HG02642 (cell line): Measurements from ENCODE around the gene CLINT1.
A peak's percentile ranks its signal among the peaks of the same experiment; 100 is the strongest.
"Not testable (repeated sequence)": the region's sequence is repeated elsewhere in the genome, so short reads cannot be mapped to it uniquely, and the experiment has no call there.

Experiments
- ATAC-seq: cut with Tn5 transposase; IDR thresholded peaks from one replicate; pipeline ENCODE4 v1.9.1; 2021; ENCODE audit warnings: mild to moderate bottlenecking; ENCODE audit not compliant: unreplicated experiment, poor library complexity

Gene CLINT1

DNA sequence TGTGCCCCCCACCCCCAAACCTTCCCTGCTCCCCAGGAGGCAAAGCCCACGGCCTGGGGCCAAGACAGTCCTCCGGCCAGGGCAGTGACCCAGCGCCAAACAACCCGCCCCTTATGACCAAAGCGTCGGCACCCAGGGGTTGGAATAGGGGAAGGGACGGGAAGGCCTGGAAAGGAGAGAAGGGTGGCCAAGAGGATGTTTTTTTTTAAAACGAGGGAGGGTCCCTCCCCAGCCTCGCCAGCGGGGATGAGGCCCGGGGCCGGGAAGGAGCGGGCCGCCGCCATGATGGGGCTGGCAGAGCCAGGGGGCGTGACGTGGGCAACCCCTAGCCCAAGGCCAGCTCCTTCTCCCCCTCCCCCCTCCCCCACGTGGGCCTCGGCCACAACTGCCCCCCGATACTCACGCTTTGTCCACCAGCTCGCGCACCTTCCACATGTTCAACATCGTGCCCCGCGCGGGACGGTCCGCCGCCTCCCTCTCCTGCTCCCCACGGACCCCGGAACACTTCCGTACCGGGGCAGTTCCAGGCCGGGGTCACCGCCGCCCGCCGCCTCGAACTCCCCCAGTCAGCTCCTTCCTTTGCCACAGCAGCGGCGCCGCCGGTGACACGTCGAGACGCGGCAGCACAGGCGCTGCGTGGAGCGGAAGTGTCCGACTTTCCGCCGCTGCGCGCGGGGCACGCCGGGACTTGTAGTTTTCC is at the start of gene CLINT1:
CLINT1 (minus strand) TSS at position 619 of the 700 bp plus-strand sequence; CDS start at position 444, 175 bp downstream.
- peak; percentile 63 for ATAC-seq

DNA sequence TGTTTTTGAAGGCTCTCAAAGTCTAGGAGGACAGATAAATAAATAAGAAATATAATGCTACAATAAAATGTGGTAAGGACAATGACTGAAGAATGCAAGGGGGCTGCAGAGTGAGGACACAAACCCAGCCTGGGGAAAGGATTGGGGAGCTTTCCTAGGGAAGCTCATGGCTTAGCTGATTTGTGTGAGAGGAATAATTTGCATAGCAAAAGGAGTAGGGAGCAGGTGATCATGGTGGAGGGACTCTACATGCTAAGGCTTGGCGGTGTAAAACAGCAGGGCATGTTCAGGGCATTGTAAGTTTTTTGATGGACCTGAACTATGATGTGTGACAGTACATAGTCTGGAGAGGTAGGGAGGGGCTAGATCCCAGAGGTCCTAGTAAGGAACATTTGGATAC is 49.5 kb upstream of the CLINT1 start:
- no peak for ATAC-seq

DNA sequence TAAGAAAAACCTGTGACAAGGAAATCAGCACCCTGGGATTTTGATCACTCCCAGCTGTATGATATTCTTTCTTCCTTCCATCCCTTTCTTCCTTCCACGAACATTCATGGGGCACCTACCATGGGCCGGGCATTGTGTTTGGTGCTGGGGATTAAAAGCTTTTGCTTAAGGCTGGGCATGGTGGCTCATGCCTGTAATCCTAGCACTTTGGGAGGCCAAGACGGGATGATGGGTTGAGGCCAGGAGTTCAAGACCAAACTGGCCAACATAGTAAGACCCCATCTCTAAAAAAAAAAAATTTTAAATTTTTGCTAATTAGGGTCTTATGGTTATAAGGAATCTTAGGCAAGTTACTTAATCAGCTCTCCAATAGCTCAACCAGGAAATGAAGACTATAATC is 48.5 kb upstream of the CLINT1 start:
- no peak for ATAC-seq

DNA sequence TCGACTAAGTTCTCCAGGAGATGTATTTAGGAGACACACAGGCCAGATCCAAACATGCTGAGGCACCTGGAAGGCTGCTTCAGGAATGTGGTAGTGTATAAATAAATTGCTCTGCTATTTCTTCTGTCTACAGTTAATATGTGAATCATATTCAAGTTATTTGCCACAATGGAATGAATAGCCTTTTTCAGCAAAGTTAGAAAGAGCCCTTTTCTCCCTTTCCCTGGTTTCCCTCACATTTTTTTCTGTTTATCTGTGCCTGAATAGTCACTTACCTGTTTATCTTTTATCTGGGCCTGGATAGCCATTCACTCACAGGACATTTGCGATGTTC is 44.1 kb upstream of the CLINT1 start:
- no peak for ATAC-seq

DNA sequence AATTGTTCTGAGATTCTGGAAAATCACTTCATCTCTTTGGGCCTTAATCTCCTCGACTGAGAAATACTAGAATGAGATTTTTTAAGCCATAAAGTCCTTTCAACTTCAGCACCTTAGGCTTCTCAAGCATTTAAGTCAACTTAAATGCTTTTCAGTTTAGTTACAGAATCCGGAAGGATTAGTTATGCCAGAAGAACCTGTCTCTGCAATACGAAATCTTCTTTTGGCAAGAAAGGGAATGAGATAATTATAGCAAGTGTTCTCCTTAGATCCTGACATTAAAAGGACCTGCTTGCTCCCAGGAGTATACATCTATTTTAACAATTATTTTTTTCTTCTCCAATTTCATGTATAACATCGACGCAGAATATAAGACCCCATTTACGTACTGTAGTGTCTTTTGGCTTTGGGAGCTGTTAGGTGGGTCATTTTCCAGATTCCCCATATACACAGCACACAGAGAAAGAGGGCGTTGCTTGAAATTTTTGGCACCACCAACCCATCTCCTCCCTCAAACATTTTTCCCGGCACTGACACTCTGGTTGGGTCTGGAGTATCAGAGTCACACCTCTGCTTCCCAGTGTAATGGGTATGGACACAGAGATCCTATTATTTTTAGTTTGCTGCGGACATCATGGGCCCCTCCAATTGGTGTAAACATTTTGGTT is 43.6 kb upstream of the CLINT1 start:
- ATAC-seq: no peak

DNA sequence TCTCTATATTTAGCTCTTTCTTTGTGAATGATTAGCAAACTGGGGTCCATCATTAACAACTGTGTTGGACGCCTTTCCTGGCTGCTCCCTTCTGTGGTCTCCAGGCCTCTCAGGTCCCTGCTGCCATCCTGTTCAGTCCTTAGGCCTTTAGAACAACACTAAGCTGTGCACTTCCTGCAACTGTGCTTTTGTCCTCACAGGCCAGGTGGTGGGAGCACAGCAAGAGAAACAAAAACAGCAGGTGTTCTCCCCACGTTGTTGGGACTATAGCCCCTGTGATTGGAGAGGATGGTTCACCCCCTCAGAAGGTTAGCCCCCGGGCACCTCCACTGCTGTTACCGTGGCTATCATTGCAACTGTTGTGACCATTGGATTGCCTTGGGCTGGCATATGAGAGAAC is 41.7 kb upstream of the CLINT1 start:
- ATAC-seq: no peak

DNA sequence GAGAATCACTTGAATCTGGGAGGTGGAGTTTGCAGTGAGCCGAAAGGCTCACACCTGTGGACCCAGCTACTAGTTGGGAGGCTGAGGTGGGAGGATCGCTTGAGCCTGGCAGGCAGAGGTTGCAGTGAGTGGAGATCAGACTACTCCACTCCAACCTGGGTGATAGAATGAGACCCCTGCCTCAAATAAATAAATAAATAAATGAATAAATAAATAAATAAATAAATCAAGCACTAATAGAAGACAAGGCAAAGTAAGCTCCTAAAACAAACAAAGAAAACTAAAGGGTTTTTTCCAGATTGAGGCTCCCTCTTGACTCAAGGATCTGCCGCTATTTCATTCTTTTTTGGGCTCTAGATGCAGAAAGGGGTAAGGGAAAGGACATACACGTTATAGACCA is 34.7 kb upstream of the CLINT1 start:
- no peak for ATAC-seq

DNA sequence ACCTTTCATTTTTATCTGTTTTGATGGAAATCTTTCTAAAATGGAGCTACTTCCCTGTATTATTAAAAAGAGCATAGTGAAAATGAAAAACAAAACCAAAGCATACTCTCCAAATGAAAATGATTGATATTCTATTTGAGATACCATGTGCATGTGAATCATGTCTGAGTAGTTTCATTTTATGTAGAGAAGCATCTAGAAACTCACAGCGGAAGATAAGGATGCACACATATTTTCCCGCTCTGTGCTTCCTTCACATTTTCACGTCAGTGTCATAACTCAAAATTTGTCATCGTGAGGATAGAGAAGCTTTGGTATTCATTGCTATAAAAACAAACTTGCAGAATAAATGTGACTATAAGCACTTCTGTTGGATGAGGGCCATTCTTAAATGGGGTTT is 34.0 kb upstream of the CLINT1 start:
- no peak for ATAC-seq

DNA sequence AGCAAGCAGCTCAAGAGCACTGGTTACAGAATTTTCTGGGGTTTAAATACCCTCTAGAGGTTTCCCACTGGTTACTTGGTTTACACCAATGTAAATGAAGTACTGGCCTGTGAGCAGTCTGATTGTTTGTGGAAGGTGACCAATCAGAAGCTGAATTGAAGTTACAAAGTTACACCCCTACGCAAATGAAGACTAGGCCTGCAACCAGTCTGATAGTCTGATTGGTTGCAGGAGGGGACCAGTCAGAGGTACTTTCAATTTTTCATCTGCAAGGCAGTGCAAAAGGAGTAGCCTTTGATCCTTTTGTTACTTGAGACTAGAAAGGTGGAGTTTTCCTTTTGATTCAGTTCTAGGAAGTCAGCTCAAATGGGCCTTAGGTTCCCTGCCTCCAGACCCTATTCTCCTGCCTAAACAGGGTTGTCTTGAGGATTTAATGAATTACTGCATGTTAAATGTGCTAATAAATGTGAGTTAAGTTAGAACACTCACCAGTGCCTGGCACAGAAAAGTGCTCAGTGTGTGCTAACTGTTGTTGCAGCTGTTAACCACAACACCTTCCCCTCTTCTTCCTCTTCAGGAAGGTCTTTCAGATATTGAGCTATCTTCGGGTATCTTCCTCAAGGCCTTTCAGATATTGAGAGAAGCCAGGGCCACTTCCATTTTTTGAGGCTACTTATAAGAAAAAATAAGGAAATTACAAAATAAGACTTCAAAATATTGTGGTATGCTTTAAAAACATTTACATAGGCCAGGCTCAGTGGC is 32.1 kb upstream of the CLINT1 start:
- no peak for ATAC-seq

DNA sequence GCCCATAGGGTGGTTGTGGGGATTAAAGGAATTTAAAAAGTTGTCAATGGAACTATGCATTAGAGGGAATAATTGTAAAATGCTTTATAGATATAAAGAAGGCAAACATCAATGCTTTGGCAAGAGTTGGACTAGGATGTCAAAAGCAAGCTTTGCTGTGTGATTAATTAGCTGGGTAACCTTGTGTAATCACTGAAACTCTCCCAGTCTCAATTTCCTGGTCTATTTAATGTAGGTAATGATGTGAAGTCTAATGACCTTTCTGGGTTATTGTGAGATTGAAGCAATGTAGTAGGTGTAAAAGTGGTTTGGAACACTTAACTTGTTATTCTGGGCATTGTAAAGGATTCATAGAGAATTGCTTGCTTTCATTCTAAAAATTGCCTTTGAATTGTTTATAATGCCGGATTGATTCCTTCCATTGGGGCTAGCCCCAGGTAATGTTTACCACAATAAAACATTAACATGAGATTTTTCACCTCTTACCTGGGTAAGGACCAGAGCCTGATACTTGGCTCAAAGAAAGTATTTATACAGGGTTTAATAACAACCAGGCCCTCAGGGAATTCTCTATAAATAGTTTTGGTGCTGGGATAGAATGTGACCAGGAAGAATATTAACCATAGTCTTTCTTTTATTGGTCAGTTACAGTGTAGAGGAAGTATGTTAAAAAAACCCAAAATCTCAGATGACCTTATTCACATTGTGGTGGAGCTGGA is 30.0 kb upstream of the CLINT1 start:
- ATAC-seq: no peak

DNA sequence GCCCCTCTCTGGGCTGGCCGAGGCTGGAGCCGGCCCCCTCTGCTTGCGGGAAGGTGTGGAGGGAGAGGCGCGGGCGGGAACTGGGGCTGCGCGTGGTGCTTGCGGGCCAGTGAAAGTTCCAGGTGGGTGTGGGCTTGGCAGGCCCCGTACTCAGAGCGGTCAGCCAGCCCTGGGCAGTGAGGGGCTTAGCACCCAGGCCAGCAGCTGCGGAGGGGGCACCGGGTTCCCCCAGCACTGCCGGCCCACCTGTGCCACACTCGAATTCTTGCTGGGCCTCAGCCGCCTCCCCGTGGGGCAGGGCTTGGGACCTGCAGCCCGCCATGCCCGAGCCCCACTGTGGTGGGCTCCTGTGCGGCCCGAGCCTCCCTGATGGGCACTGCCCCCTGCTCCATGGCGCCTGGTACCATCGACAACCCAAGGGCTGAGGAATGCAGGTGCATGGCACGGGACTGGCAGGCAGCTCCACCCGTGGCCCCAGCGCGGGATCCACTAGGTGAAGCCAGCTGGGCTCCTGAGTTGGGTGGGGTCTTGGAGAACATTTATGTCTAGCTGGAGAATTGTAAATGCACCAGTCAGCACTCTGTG is 27.9 kb upstream of the CLINT1 start:
- no peak for ATAC-seq

DNA sequence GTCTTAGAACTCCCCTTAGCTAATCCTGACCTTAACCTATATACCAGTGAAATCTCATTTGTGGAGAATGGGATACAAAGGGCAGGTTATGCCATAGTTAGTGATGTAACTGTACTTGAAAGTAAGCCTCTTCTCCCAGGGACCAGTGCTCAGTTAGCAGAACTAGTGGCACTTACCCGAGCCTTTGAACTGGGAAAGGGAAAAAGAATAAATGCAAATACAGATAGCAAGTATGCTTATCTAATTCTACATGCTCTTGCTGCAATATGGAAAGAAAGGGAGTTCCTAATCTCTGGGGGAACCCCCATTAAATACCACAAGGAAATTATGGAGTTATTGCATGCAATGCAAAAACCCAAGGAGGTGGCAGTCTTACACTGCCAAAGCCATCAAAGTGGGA is 26.1 kb upstream of the CLINT1 start:
- ATAC-seq: not testable (repeated sequence)

DNA sequence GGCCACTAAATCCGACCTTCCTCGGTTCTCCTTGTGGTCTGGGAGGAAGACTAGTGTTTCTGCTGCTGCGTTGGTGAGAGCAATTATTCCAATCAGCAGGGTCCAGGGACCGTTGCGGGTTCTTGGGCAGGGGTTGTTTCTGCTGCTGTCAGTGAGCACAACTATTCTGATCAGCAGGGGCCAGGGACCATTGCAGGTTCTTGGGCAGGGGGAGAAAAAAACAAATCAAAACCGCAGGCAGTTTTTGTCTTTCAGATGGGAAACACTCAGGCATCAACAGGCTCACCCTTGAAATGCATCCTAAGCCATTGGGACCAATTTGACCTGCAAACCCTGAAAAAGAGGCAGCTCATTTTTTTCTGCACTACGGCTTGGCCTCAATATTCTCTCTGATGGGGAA is 22.6 kb upstream of the CLINT1 start:
- not testable (repeated sequence) for ATAC-seq

DNA sequence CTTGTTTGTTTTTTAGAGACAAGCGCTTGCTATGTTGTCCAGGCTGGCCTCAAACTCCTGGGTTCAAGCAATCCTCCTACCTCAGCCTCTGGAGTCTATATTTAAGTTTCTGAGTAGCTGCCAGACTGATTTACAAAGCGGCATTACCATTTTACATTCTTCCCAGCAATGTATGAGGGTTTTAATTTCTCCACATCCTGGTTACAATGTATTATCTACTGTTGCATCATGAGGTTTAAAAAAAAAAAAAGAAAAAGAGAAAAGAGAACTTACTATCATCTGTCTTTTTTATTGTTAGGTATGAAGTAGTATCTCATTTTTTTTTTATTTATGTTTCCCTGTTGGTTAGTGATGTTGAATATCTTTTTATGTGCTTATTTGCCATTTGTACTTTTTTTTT is 18.9 kb upstream of the CLINT1 start:
- ATAC-seq: no peak

DNA sequence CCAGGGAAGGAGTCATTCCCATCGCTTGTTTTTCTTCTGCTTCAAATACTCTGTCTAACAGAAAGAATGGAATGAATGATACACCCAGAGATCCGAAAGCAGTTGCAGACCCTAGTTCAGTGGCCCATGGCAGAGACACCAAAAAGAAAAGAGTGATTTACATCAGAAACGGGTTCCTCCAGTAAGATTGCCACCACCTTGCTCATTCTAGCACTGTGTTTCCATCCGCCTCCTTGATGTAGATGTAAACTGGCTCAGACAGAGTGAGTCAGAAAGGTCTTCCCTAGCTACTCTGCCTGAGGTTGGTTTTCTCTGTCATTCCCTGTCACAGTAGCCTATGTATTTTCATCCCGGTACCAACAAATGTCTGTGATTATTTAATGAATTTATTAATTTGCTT is 15.9 kb upstream of the CLINT1 start:
- ATAC-seq: no peak

DNA sequence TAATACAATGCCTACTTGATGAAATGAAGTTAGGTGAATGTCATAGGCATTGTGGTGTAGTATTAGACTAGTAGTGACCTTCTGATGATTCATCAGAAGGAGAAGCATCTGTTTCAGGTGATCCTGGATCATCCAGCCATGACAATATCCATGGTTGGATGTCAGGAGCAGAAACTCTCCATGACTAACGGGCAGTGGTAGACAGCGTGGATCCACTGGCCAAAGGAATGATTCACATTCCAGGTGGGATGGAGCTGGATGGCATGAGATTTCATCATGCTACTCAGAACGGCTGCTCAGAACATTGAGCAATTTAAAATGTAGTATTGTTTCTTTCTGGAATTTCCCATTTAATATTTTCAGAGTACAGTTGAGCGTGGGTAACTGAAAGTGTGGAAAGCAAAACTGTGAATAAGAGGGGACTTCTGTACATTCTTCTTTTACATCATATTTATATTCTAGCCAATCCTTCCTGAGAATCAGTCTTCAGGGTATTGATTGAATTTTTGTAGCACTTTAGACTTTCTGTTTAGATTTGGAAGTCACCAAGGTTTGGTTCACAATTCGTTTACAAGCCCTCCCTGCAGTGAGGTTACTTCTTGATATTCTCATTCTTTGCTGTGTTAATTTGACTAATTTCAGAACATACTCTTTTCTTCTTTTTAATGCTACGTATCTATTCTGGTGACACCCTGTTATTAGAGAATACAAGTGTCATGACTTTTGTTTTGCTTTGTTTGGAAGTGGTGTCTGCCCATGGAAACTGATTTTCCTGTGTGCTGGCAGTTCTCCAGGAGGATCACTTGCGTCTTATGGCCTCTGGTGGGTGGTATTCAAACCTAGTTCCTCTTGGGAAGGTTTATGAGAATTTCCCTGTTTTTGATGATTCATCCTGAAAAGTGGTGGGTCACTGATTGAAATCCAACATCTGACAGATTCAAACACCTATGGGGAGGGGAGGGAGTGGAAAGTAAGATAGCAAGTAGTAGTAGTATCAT is 12.2 kb upstream of the CLINT1 start:
- no peak for ATAC-seq

DNA sequence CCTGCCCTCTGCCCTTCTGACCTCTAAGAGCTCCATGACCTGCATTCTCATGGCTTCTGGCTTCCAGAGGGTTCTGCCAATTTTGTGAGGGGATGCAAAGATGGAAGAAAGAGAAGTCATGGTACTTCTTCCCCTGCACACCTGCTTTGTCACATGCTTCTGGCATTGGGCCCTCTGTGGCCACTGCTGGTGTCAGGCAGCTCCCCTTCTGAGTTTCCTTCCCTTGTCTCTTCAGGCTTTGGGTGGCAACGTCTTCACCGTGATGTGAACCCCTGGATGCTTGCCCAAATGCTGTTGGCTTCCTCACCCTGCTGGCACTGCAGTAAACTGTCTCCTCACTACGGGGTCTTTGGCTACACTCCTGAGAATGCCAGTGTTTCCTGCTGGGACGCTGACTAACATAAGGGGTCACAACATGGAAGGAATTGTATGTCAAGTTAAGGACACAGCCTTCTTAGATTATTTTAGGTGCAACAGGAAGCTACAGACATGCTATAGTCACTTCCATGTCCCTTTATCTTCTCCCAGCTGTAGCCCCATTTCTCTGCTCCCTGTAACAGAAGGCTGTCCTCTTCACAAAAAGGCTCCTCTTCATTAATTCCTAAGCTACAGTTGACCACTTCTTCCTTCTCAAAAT is 8.9 kb upstream of the CLINT1 start:
- ATAC-seq: no peak

DNA sequence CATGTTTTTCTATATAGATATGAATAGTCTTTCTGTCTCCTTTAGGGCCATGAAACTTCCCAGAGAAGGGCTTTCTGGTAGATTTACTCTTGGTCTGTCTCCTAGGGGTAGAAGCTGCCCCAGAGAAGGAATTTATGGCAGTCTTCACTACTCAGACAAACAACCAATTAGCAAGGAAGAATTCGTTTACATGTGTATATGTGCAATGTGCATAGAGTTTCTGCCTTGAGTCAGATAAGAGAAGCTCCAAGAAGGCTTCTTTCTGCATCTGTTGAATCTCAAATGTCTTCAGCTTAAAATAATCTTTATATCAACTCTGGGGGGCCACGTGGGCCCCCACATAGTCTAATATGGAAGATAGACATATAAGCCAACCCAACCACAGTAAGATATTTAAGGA is 7.6 kb upstream of the CLINT1 start:
- ATAC-seq: no peak

DNA sequence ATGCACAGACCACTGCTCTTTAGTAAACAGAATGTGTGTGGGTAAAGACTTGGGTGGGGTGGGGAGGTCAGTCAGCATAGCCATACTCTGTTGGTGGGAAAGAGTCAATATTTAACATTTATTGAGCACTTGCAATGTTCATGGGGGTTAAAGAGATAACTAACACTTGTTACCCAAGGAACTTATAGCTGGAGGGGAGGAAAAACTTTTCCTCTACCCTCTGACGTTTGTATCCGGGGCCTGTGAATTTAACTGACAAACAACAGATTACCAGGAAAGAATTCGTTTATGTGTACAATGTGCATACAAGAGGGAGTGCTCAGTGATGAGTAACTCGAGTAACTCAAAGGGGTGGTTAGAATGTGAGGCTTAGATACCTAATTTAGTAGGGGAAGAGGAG is 6.8 kb upstream of the CLINT1 start:
- ATAC-seq: no peak
